Mucosa of descending colon (tissue), 3 donors: ENCODE measurements around the gene CYTH3. TPM values are rescaled to one million over a fixed set of nuclear protein-coding genes. Genes with fewer than 3 reads are reported as not detected.

ENCODE experiments used
- ATAC-seq: fragments of 200-7000 bp; cut with Tn5 transposase; one replicate; pipeline ENCODE4 v1.9.1; 2020; ENCODE audit warnings: mild to moderate bottlenecking, moderate library complexity
- DNase-seq, 3 donors: peaks; one replicate each; pipeline ENCODE4 v3.0.0-alpha.2; 2020
- H3K36me3 ChIP-seq: fragments of 200-600 bp; one replicate; pipeline ENCODE4 v1.8.0; 2021; ENCODE audit warnings: low read depth, mild to moderate bottlenecking
- H3K4me1 ChIP-seq: fragments of 200-600 bp; one replicate; pipeline ENCODE4 v1.8.0; 2021; ENCODE audit warnings: low read depth, mild to moderate bottlenecking
- H3K4me3 ChIP-seq: fragments of 200-600 bp; one replicate; pipeline ENCODE4 v1.8.0; 2021; ENCODE audit warnings: mild to moderate bottlenecking
- H3K9me3 ChIP-seq: fragments of 200-600 bp; one replicate; pipeline ENCODE4 v1.8.0; 2021; ENCODE audit warnings: mild to moderate bottlenecking
- CTCF ChIP-seq: fragments of 200-600 bp; IDR thresholded peaks from one replicate; pipeline ENCODE4 v1.8.0; 2022; ENCODE audit warnings: antibody characterized with exemption, mild to moderate bottlenecking
- intact Hi-C, 2 donors: fragments of 100-400 bp; cut with DNase I in 1 of 2; cut with micrococcal nuclease in 1 of 2; formaldehyde crosslinking; loops; one replicate each; pipeline versions ENCODE4 v1.11.0 to v1.11.1; 2022; cut with DNase I, micrococcal nuclease
- total RNA-seq, 3 donors: library from RNA; stranded (reverse); fragmentation: NEBNext Ultra II Directional in 2 of 3; extraction: Animal tissue kit (Norgen Biotek cat#: 25700) in 2 of 3; gene quantifications; one replicate each; pipeline versions ENCODE4 v1.2.1 to v1.2.4, GENCODE V29; 2021 to 2023
- donor health status: DM: no; HTN: no; CAD: no; lungs with moderate emphysema.
- donor health status: DM: no; HTN: no; CAD: no.
- donor health status: DM: no; HTN: yes; CAD: no.

CYTH3 gene
- total RNA-seq, 3 donors from 2014 or later, result 10.4 to 23.2 (median 11.9) TPM

GRCh38 chr7:6159524-6160031 lies 112.8 kb downstream of the CYTH3 start:
- no peak for ATAC-seq
- no peaks in the 10 kb centered on the region for H3K36me3 ChIP-seq
- intact Hi-C loops, result loop anchor here in 1 of 2 donors (5.0 kb wide), 1 partner anchor 163 kb away; no protein-coding TSS in a partner anchor

GRCh38 chr7:6159097-6159483 lies 113.3 kb downstream of the CYTH3 start:
- ATAC-seq (no peak), DNase-seq (no peak)
- no peak for TF ChIP-seq CTCF
- Histone ChIP-seq H3K4me1 (no peaks in the 10 kb centered on the region), H3K36me3 (no peaks in the 10 kb centered on the region), H3K9me3 (no peaks in the 10 kb centered on the region), H3K4me3 (no peak overlapping the region)
- intact Hi-C loops, result loop anchor here in 1 of 2 donors (5.0 kb wide), 1 partner anchor 163 kb away; no protein-coding TSS in a partner anchor

More at GRCh38 chr7:6159524-6160031, 112.8 kb downstream of the CYTH3 start:
- DNase-seq, result no peak
- TF ChIP-seq CTCF, result no peak
- Histone ChIP-seq H3K9me3 (no peaks in the 10 kb centered on the region), H3K4me1 (no peaks in the 10 kb centered on the region), H3K4me3 (no peak overlapping the region)

- Histone ChIP-seq H3K36me3 (no peaks in the 10 kb centered on the region), H3K9me3 (no peaks in the 10 kb centered on the region), H3K4me1 (no peaks in the 10 kb centered on the region), H3K4me3 (no peak overlapping the region)
- no peak for TF ChIP-seq CTCF
- intact Hi-C loops, result loop anchor here in 1 of 2 donors (5.0 kb wide), 1 partner anchor 164 kb away; no protein-coding TSS in a partner anchor
- ATAC-seq (no peak), DNase-seq (no peak)
Measured at GRCh38 chr7:6158424-6159096, 113.9 kb downstream of the CYTH3 start.

GRCh38 chr7:6157685-6158423 lies 114.6 kb downstream of the CYTH3 start:
- DNase-seq, result no peak
- intact Hi-C loops, result loop anchor here in 1 of 2 donors (5.0 kb wide), 1 partner anchor 164 kb away; no protein-coding TSS in a partner anchor
- no peaks in the 10 kb centered on the region for H3K36me3 ChIP-seq
- ATAC-seq, result no peak
- no peak overlapping the region for H3K4me3 ChIP-seq
- no peaks in the 10 kb centered on the region for H3K4me1 ChIP-seq
- H3K9me3 ChIP-seq, result no peaks in the 10 kb centered on the region
- TF ChIP-seq CTCF, result no peak

- TF ChIP-seq CTCF, result no peak
- Histone ChIP-seq H3K36me3 (no peaks in the 10 kb centered on the region), H3K4me3 (no peak overlapping the region), H3K4me1 (no peaks in the 10 kb centered on the region), H3K9me3 (no peaks in the 10 kb centered on the region)
- DNase-seq (no peak), ATAC-seq (no peak)
- intact Hi-C loops, result loop anchor here in 1 of 2 donors (5.0 kb wide), 1 partner anchor 166 kb away; no protein-coding TSS in a partner anchor
Measured at GRCh38 chr7:6156734-6157133, 115.7 kb downstream of the CYTH3 start.
